Spleen (tissue), 11 donors: ENCODE results near the gene OR2Z1. TPM values are rescaled to one million over a fixed set of nuclear protein-coding genes. Genes with fewer than 3 reads are reported as not detected.

Experiments
- DNase-seq: peaks from one replicate; pipeline ENCODE4 v3.0.0-alpha.2; 2020
- H3K27ac ChIP-seq, 8 donors: fragments of 200-600 bp; sonication (generic) in 7 of 8; 1 replicate in 4 of 8; 2 replicates in 4 of 8; pipeline versions ENCODE4 v1.5.0 to v1.8.0; 2016 to 2021; ENCODE audit warnings: inconsistent platforms in 4 of 8, mild to moderate bottlenecking in 4 of 8, moderate library complexity in 1 of 8
- H3K27me3 ChIP-seq, 7 donors: fragments of 200-600 bp; sonication (generic) in 6 of 7; replicated peaks in 1 of 7; 1 replicate in 4 of 7; 2 replicates in 3 of 7; pipeline versions ENCODE4 v1.5.0 to v1.8.0; 2016 to 2021; ENCODE audit warnings: inconsistent platforms in 3 of 7, mild to moderate bottlenecking in 1 of 7
- H3K36me3 ChIP-seq, 6 donors: fragments of 200-600 bp; sonication (generic) in 5 of 6; 1 replicate in 4 of 6; 2 replicates in 2 of 6; pipeline versions ENCODE4 v1.5.0 to v1.8.0; 2016 to 2021; ENCODE audit warnings: inconsistent platforms in 2 of 6
- H3K4me1 ChIP-seq, 6 donors: fragments of 200-600 bp; sonication (generic) in 5 of 6; 1 replicate in 3 of 6; 2 replicates in 3 of 6; pipeline versions ENCODE4 v1.5.0 to v1.8.0; 2016 to 2021; ENCODE audit warnings: inconsistent platforms in 3 of 6
- H3K4me3 ChIP-seq, 8 donors: fragments of 200-600 bp; sonication (generic) in 7 of 8; 1 replicate in 4 of 8; 2 replicates in 4 of 8; pipeline versions ENCODE4 v1.5.0 to v1.8.0; 2016 to 2021; ENCODE audit warnings: inconsistent platforms in 4 of 8, mild to moderate bottlenecking in 4 of 8, moderate library complexity in 2 of 8
- H3K9me3 ChIP-seq, 8 donors: fragments of 200-600 bp; sonication (generic) in 7 of 8; 1 replicate in 4 of 8; 2 replicates in 4 of 8; pipeline versions ENCODE4 v1.5.0 to v1.8.0; 2016 to 2021; ENCODE audit warnings: inconsistent platforms in 4 of 8
- POLR2A ChIP-seq, 3 donors: fragments of 450-650 bp; IDR thresholded peaks; one replicate each; pipeline ENCODE4 v1.5.1; 2017; ENCODE audit warnings: antibody characterized with exemption in 3 of 3, mild to moderate bottlenecking in 1 of 3
- POLR2AphosphoS5 ChIP-seq, 3 donors: sonication (generic); formaldehyde crosslinking; IDR thresholded peaks; one replicate each; pipeline ENCODE4 v1.5.1; 2017; ENCODE audit warnings: antibody characterized with exemption in 3 of 3
- WGBS, 5 donors: extraction: QIAGEN DNeasy Blood & Tissue Kit in 3 of 5; methylation state at CpG; one replicate each; pipeline versions ENCODE4 v1.1.5 to v1.1.7; 2013 to 2018; 5-methylcytosine and 5-hydroxymethylcytosine counted together
- intact Hi-C: fragments of 100-400 bp; cut with DNase I; formaldehyde crosslinking; loops from one replicate; pipeline ENCODE4 v1.15.0; 2023; ENCODE audit warnings: low total_unique reads
- polyA plus RNA-seq, 3 donors: library from polyadenylated mRNA; stranded (reverse); fragments of 200-250 nt; gene quantifications; one replicate each; pipeline ENCODE4 v1.2.1, GENCODE V29; 2013
- total RNA-seq, 7 donors: library from RNA; depleted of rRNA in 3 of 7; stranded (reverse); fragments of >200 nt in 3 of 7; fragmentation: NEBNext Ultra II Directional in 4 of 7; extraction: Animal tissue kit (Norgen Biotek cat#: 25700) in 4 of 7; gene quantifications; one replicate each; pipeline versions ENCODE4 v1.1.0 to v1.2.1, GENCODE V29; 2016 to 2021
- TF ChIP-seq, protein P1 (sequence below), 11 experiments: fragments of 200-600 bp in 7 of 11; fragments of 450-650 bp in 4 of 11; sonication (generic) in 4 of 11; IDR thresholded peaks in 8 of 11; conservative IDR thresholded peaks in 3 of 11; 1 replicate in 7 of 11; 2 replicates in 4 of 11; pipeline versions ENCODE4 v1.4.0 to v1.8.0; 2016 to 2021; ENCODE audit warnings: antibody characterized with exemption in 11 of 11, inconsistent platforms in 4 of 11, mild to moderate bottlenecking in 1 of 11
- donor health status: healthy with polysubstance abuse.
- donor health status: DM: no; HTN: no; CAD: no; lungs with moderate emphysema.
- donor health status: DM: no; HTN: no; CAD: no.
- donor health status: Bipolar disorder and iron deficiency.
- donor health status: healthy.
- donor health status: DM: no; HTN: no; CAD: no.
- donor health status: DM: yes; HTN: yes; CAD: no.

The OR2Z1 gene
- total and polyA plus RNA-seq, 10 donors = not detected

DNA sequence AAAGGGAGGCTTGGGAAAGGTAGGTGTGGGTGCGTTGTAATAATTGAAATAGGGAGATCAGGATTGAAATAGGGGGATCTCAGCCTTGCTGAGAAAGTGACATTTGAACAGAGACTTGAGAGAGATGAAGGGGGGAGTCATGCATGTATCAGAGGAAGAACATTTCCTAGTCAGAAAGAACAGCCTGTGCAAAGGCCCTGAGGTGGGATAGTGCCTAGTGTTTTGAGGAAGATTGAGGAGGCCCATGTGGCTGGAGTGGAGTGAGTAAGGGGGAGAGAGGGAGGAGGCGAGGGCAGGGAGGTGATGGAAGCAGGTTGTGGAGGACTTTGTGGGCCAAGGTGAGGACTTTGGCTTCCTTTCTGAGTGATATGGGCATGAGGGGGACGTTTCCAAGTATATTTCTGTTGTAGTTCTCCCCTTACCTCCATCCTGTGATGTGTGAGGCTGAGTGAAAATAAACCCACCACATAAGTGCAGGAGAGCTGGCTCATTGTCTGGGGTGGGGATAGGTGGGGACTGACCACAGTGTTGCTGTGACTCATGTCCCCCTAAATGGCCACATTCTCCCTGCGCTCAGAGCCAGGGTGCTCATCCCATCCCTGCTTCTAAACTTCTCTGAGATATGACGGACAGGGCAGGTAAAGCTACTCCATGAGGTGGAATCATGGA is 40.6 kb upstream of the OR2Z1 start:
- H3K9me3 ChIP-seq = peaks cover 0 to 12% (median 3%) of the 10 kb centered on the region in 8 donors
- no peak overlapping the region for H3K27ac ChIP-seq
- no peak overlapping the region for H3K4me3 ChIP-seq
- no peak for TF ChIP-seq POLR2AphosphoS5 (IDR thresholded peaks at IDR 0.05)
- TF ChIP-seq, protein P1, sequence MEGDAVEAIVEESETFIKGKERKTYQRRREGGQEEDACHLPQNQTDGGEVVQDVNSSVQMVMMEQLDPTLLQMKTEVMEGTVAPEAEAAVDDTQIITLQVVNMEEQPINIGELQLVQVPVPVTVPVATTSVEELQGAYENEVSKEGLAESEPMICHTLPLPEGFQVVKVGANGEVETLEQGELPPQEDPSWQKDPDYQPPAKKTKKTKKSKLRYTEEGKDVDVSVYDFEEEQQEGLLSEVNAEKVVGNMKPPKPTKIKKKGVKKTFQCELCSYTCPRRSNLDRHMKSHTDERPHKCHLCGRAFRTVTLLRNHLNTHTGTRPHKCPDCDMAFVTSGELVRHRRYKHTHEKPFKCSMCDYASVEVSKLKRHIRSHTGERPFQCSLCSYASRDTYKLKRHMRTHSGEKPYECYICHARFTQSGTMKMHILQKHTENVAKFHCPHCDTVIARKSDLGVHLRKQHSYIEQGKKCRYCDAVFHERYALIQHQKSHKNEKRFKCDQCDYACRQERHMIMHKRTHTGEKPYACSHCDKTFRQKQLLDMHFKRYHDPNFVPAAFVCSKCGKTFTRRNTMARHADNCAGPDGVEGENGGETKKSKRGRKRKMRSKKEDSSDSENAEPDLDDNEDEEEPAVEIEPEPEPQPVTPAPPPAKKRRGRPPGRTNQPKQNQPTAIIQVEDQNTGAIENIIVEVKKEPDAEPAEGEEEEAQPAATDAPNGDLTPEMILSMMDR (IDR thresholded peaks at IDR 0.05 in 8 of 11, conservative IDR thresholded peaks at IDR 0.05 in 3 of 11) = no peak
- no peak for TF ChIP-seq POLR2A (IDR thresholded peaks at IDR 0.05)
- no peaks in the 10 kb centered on the region for H3K36me3 ChIP-seq
- H3K4me1 ChIP-seq = no peaks in the 10 kb centered on the region
- intact Hi-C loops = no loop called here
- DNase-seq = no peak
- peaks cover 0 to 31% (median 0%) of the 10 kb centered on the region in 7 donors for H3K27me3 ChIP-seq
- 76 to 84% (median 79%) methylated on average over 5 of the region's 5 CpGs for WGBS, 5 donors

DNA sequence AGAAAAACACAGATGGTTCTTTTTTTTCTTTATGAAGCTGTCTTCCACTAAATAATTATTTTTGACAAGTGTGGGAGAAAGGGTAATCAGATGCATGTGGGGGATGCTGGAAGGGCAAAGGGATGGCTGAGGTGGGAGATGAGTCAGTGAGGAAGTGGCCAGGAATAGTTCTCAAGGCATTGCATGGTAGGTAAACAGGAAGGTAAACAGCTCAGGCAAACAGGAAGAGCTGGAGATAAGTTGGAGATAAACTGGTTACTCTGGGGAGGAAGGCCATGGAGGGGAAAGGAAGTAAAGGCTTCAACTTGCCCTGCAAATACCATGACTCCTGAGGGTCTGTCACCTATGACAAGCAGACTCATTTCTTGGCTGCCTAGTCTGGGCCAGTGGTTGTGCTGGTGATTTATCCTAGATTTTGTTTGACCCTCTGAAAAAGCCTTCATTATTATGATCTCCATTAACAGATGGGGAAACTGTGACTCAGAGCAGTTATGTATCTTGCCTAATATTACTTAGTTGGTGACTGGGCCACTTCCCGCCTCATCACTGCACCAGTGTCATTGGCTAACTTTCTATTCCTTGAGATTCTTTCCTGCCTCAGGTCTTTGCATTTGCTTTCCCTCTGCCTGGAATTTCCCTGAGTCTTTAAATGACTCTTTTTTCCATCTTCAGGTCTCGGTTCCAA is 39.9 kb upstream of the OR2Z1 start:
- H3K27ac ChIP-seq = no peak overlapping the region
- DNase-seq = no peak
- peaks cover 0 to 12% (median 3%) of the 10 kb centered on the region in 8 donors for H3K9me3 ChIP-seq
- H3K27me3 ChIP-seq = peaks cover 0 to 31% (median 0%) of the 10 kb centered on the region in 7 donors
- no peaks in the 10 kb centered on the region for H3K36me3 ChIP-seq
- WGBS, 5 donors = 71 to 85% (median 77%) methylated on average over 2 of the region's 2 CpGs
- intact Hi-C loops = no loop called here
- no peaks in the 10 kb centered on the region for H3K4me1 ChIP-seq
- no peak overlapping the region for H3K4me3 ChIP-seq
- TF ChIP-seq, protein P1 (IDR thresholded peaks at IDR 0.05 in 8 of 11, conservative IDR thresholded peaks at IDR 0.05 in 3 of 11) = no peak
- TF ChIP-seq POLR2AphosphoS5 (IDR thresholded peaks at IDR 0.05) = no peak
- TF ChIP-seq POLR2A (IDR thresholded peaks at IDR 0.05) = no peak

DNA sequence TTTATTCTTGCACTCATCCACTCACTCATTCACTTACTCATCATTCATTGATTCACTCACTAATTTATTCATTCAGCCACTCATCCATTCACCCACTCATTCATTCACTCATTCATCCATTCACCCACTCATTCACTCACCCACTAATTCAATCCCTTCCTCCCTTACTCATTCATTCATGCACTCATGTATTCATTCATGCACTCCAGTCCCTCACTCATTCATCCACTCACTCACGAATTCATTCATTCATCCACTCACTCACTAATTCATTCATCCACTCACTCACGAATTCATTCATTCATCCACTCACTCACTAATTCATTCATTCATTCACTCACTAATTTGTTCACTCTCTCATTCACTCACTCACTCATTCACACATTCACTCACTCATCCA is 39.0 kb upstream of the OR2Z1 start:
- peaks cover 0 to 26% (median 0%) of the 10 kb centered on the region in 7 donors for H3K27me3 ChIP-seq
- intact Hi-C loops = no loop called here
- no peaks in the 10 kb centered on the region for H3K36me3 ChIP-seq
- no peaks in the 10 kb centered on the region for H3K4me1 ChIP-seq
- H3K9me3 ChIP-seq = peaks cover 0 to 12% (median 3%) of the 10 kb centered on the region in 8 donors
- DNase-seq = no peak
- 58 to 77% (median 64%) methylated on average over 2 of the region's 2 CpGs for WGBS, 5 donors
- TF ChIP-seq, protein P1 (IDR thresholded peaks at IDR 0.05 in 8 of 11, conservative IDR thresholded peaks at IDR 0.05 in 3 of 11) = no peak
- TF ChIP-seq POLR2AphosphoS5 (IDR thresholded peaks at IDR 0.05) (no peak), POLR2A (IDR thresholded peaks at IDR 0.05) (no peak)
- H3K4me3 ChIP-seq = no peak overlapping the region
- H3K27ac ChIP-seq = no peak overlapping the region

DNA sequence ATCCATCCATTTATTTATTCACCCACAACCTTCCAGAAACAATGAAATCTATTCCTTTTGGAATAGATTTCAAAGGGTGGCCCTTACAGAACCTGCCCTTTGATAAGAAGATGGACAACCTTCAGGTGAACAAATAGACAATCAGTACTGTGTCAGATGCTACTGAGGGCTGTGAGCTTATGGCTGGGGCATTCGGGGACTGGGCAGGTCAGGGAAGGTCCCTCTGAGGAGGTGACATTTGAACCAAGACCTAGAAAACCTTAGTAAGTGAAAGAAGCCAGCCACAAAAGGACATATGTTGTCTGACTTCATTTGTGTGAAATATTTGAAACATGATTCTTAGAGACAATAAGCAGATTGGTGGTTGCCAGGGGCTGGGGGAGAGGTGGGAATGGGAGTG is 38.5 kb upstream of the OR2Z1 start:
- no peak for DNase-seq
- H3K27me3 ChIP-seq = peaks cover 0 to 31% (median 0%) of the 10 kb centered on the region in 7 donors
- TF ChIP-seq POLR2A (IDR thresholded peaks at IDR 0.05) (no peak), POLR2AphosphoS5 (IDR thresholded peaks at IDR 0.05) (no peak)
- TF ChIP-seq, protein P1 (IDR thresholded peaks at IDR 0.05 in 8 of 11, conservative IDR thresholded peaks at IDR 0.05 in 3 of 11) = no peak
- intact Hi-C loops = no loop called here
- WGBS, 5 donors = 65 to 83% (median 80%) methylated on average over 1 of the region's 1 CpG
- no peaks in the 10 kb centered on the region for H3K4me1 ChIP-seq
- H3K4me3 ChIP-seq = no peak overlapping the region
- no peak overlapping the region for H3K27ac ChIP-seq
- H3K9me3 ChIP-seq = peaks cover 0 to 12% (median 3%) of the 10 kb centered on the region in 8 donors
- no peaks in the 10 kb centered on the region for H3K36me3 ChIP-seq
